Stimulated activated CD4-positive, alpha-beta T cell treated with anti-CD3 and anti-CD28 coated beads, Interleukin-2, amount 100 ng/mL, for 24 hours (primary cell): ENCODE measurements around the gene CPNE6.

Source experiments
- DNase-seq, 2 donors: peaks; one replicate each; pipeline ENCODE4 v3.0.0-alpha.2; 2020

Gene CPNE6

GRCh38 chr14:24108336-24108874 lies 37.0 kb downstream of the CPNE6 start:
- DNase-seq = no peak

- DNase-seq = no peak
Observed at GRCh38 chr14:24110060-24110459, 38.7 kb downstream of the CPNE6 start.

- DNase-seq = no peak
Observed at GRCh38 chr14:24110523-24110922, 39.2 kb downstream of the CPNE6 start.

DNA sequence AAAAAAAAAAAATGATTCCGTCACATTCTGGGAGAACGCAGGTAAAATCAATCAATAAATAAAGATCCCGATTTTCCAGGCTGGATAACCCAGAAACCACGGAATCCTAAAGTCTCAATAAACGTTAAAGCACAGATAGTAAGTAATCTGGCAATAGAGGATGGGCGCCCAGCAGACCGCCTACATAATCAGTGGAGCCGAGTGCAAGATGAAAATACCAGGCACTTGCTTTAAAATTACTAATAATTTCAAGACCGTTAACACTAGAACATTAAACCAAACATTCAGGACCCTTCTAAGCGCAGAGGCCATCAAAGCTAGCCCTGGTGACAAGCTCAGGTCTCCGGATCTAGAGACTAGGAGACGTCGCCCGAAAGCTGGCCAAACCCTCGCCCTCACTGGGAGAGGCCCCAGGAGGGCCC lies 42.0 kb downstream of the CPNE6 start:
- DNase-seq = no peak

DNA sequence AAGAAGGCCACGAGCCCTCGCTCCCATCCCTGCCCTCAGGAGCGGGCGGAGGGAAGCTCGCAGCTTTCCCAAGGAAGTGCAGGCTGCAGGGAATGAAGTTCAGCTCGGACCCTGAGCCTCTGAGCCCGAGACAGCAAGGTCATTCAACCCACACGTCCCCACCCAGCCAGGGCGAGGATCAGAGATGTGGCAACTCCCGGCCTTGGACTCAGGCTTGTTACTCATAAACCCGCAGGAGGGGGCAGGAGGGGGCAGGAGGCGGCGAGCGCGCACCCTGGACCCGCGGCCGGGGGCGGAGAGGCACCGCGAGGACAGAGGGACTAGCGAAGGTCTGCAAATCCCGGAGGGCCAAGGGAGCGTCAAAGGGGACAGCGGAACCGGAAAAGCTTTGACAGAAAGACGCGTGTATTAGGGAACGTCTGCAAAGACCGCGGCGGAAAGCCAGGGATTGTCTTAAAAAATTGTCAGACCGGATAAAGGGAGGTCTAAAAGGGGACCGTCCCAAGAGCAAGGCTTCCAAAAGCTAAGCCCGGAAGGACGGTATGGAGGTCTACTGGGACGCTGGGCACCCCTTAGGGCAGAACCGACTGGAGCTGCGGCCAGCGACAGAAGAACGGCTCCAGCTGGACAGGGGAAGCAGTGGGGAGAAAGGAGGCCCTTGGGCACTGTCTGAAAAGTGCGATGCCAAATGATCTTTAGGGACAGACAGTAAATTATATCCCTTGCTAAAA lies 42.6 kb downstream of the CPNE6 start:
- DNase-seq = peak; percentile 79 to 80

DNA sequence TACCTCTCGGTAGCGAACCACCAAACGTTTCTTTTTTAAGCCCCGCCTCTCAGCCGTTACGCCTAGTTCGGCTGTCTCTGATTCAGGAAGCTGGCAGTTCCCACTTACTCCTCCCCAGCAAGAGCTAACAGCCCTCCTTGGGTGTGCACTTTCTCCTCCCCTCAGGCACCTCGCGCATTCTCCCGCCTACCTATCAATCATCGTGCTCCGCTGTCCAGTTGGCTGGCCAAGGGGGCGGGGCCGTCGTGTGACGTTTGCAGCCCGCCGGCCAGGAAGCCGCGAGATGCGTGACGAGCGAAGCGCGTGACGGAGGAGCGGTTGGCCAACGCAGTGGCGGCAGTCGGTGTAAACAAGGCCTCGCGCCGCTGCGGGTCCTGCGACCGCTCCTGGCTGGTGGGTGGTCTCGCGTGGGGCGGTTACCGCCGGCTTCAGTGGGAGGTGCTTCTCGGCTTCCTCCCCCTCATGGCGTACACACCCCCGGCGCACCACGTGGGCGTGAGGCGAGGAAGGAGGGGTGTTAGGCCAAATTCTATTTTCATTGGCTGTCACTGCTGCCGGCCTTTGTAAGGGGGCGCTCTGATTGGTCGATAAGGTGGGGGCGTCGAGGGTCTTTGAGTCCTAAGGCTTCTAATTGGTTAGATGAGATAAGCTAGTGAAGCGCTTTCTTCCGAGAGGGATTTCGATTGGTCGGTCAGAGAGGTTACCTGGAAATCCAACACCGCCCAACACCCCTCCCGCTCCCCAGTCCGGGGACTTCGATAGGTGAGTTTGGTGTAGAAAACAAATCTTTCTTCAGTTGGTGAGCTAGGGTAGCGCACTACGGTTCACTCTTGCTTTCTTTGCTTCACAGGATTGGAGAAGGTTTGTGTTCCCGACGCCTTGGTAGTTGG lies 43.4 kb downstream of the CPNE6 start, which contains the start of the genes DCAF11 and NRL:
Gene DCAF11, plus strand, starts transcription at position 246 of the 890 bp plus-strand sequence. CDS start 818 bp downstream, outside the sequence.
Gene NRL, minus strand, starts transcription at position 418 of the 890 bp plus-strand sequence. CDS start 32,101 bp downstream, outside the sequence.
- peak; percentile 97 to 98 for DNase-seq

DNA sequence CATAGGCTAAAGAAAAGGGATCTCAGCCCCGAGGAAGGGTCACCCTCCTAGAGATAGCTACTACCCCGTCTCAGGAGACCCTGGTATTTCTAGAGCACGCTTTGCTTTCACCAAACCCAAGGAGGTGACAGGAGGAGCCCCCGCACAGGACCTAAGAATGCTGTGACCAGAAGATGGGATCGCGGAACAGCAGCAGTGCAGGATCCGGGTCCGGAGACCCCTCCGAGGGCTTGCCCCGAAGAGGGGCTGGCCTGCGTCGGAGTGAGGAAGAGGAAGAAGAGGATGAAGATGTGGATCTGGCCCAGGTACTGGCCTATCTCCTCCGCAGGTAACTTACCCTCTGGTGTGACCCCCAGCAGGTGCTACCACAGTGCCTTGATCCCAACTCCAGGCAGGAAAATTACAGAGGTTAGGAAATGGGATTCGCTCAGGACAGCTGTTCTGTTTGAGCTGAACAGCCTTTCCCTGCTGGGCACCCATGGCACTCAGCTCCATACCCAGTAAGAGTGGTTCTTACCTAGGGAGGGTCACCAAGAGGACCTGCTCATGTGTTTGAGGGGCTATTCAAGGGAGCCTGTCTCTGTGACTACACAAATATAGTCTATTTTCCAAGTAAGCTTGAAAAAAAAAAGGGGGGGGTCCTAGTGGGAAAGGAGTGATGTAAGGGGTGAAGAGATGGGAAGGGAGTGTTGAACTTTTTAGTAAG lies 44.2 kb downstream of the CPNE6 start:
- DNase-seq = no peak

GRCh38 chr14:24116128-24116814 lies 44.9 kb downstream of the CPNE6 start:
- DNase-seq = no peak

DNA sequence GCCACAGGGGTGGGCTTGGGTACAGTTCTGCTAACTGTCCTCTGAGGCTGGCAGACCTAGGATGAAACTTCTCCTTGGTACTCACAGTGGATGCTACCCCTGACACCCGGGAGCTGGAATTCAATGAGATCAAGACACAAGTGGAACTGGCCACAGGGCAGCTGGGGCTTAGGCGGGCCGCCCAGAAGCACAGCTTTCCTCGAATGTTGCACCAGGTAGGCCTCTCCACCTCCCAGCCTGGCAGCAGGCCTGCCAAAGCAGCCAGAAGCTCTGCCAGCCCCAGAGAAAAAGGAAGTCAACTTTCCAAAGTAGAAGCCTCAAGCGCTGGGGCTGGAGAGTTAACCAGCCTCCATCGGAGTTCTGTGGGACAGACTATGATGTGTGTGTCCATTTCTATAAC lies 45.8 kb downstream of the CPNE6 start:
- DNase-seq = no peak

- no peak for DNase-seq
Observed at GRCh38 chr14:24119691-24120090, 48.3 kb downstream of the CPNE6 start.

- no peak for DNase-seq
Observed at GRCh38 chr14:24121210-24121609, 49.8 kb downstream of the CPNE6 start.

DNA sequence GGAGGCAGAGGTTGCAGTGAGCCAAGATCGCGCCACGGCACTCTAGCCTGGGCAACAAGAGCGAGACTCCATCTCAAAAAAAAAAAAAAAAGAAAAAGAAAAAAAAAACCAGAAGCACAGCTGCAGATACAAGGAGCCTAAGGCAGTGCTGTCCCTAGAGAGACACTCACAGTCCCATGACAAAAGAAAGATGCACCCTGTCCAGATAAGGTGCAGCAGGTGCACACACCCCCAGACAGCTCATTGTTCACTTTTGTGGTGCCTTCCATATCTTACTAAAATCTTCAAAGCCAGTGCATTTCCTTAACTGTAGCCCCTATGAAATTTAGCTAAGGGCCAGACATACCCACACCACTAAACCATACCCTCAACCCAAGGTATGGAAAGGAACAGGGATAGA lies 51.1 kb downstream of the CPNE6 start:
- no peak for DNase-seq

DNA sequence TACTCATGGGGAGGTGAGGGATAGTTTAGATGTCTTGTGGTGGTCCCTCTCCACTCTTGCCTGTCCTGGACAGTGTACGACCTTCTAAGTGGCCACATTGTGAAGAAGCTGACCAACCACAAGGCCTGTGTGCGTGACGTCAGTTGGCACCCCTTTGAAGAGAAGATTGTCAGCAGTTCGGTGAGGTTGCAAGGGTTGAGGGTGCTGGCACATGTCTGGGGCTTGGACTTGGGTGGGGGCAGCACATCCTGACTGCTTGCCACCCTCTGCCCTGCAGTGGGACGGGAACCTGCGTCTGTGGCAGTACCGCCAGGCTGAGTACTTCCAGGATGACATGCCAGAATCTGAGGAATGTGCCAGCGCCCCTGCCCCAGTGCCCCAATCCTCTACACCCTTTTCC lies 51.5 kb downstream of the CPNE6 start:
- no peak for DNase-seq

- DNase-seq = no peak
Observed at GRCh38 chr14:24123424-24124417, 52.4 kb downstream of the CPNE6 start.

GRCh38 chr14:24126939-24127338 lies 55.6 kb downstream of the CPNE6 start:
- no peak for DNase-seq

DNA sequence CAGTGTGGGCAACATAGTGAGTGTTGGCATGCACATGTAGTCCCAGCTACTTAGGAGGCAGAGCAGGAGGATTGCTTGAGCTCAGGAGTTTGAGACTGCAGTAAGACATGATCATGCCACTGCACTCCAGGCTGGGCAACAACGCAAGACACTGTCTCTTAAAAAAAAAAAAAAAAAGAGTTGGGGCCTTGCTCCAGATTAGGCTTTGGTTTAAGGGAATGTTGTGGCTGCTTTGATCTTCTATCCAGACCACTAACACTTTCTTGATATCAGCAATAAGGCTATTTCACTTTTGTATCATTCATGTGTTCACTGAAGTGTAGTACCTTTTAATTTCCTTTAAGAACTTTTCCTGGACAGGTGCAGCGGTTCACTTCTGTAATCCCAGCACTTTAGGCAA lies 56.3 kb downstream of the CPNE6 start:
- no peak for DNase-seq
